ENCODE data around the gene SGMS2. TPM values are rescaled to one million over a fixed set of nuclear protein-coding genes. Genes with fewer than 3 reads are reported as not detected.

SGMS2 gene
- total and polyA plus RNA-seq, 12 donors = 1.0 to 52.3 (median 15.4) TPM

- TF ChIP-seq POLR2A (IDR thresholded peaks at IDR 0.05) (no peak), CTCF (IDR thresholded peaks at IDR 0.05) (no peak)
- Histone ChIP-seq H3K27ac (no peak overlapping the region), H3K27me3 (peaks cover 3% of the 10 kb centered on the region), H3K4me3 (no peak overlapping the region), H3K9me3 (replicated peaks in 1 of 3) (no peaks in the 10 kb centered on the region), H3K4me1 (replicated peaks in 1 of 2) (no peaks in the 10 kb centered on the region), H3K36me3 (replicated peaks in 1 of 2) (no peaks in the 10 kb centered on the region)
- WGBS, 4 donors = 63 to 74% (median 64%) methylated on average over 3 of the region's 3 CpGs
- intact Hi-C loops (cut with DNase I) = no loop called here
- DNase-seq = no peak
These were observed 32.8 kb upstream of the SGMS2 start for GRCh38 chr4:107791902-107792301.

GRCh38 chr4:107792711-107793110 is 32.0 kb upstream of the SGMS2 start:
- TF ChIP-seq POLR2A (IDR thresholded peaks at IDR 0.05) (no peak), CTCF (IDR thresholded peaks at IDR 0.05) (no peak)
- DNase-seq = no peak
- Histone ChIP-seq H3K27me3 (peaks cover 11% of the 10 kb centered on the region), H3K4me3 (no peak overlapping the region), H3K9me3 (replicated peaks in 1 of 3) (no peaks in the 10 kb centered on the region), H3K36me3 (replicated peaks in 1 of 2) (no peaks in the 10 kb centered on the region), H3K4me1 (replicated peaks in 1 of 2) (no peaks in the 10 kb centered on the region), H3K27ac (no peak overlapping the region)
- intact Hi-C loops (cut with DNase I) = no loop called here
- WGBS, 4 donors = 50 to 69% (median 57%) methylated on average over 2 of the region's 2 CpGs

GRCh38 chr4:107793996-107794395 is 30.7 kb upstream of the SGMS2 start:
- peaks cover 11% of the 10 kb centered on the region for H3K27me3 ChIP-seq
- intact Hi-C loops (cut with DNase I) = no loop called here
- H3K36me3 ChIP-seq (replicated peaks in 1 of 2) = no peaks in the 10 kb centered on the region
- no peak overlapping the region for H3K4me3 ChIP-seq
- H3K9me3 ChIP-seq (replicated peaks in 1 of 3) = no peaks in the 10 kb centered on the region
- DNase-seq = no peak
- no peak overlapping the region for H3K27ac ChIP-seq
- 67 to 81% (median 75%) methylated on average over 1 to 2 of the region's 2 CpGs for WGBS, 4 donors
- TF ChIP-seq CTCF (IDR thresholded peaks at IDR 0.05) (no peak), POLR2A (IDR thresholded peaks at IDR 0.05) (no peak)
- no peaks in the 10 kb centered on the region for H3K4me1 ChIP-seq (replicated peaks in 1 of 2)

- no peak for TF ChIP-seq POLR2A (IDR thresholded peaks at IDR 0.05)
- no peak for TF ChIP-seq CTCF (IDR thresholded peaks at IDR 0.05)
- DNase-seq = no peak
- no peaks in the 10 kb centered on the region for H3K9me3 ChIP-seq (replicated peaks in 1 of 3)
- 54 to 63% (median 57%) methylated on average over 10 of the region's 10 CpGs for WGBS, 4 donors
- no peaks in the 10 kb centered on the region for H3K36me3 ChIP-seq (replicated peaks in 1 of 2)
- no peak overlapping the region for H3K27ac ChIP-seq
- H3K4me1 ChIP-seq (replicated peaks in 1 of 2) = no peaks in the 10 kb centered on the region
- H3K4me3 ChIP-seq = no peak overlapping the region
- intact Hi-C loops (cut with DNase I) = no loop called here
- H3K27me3 ChIP-seq = peaks cover 21% of the 10 kb centered on the region
These were observed 24.9 kb upstream of the SGMS2 start for GRCh38 chr4:107799669-107800450.

Data from adrenal gland (tissue), 12 donors.